GM12878 (cell line): Measurements from ENCODE around the gene NOP16. TPM values are rescaled to one million over a fixed set of nuclear protein-coding genes. Genes with fewer than 3 reads are reported as not detected.

Experiments used
- ATAC-seq: fragments of 200-7000 bp; cut with Tn5 transposase; 3 replicates; pipeline ENCODE4 v1.9.1; 2020; ENCODE audit warnings: mild to moderate bottlenecking, moderate library complexity
- BruUV-seq: library from RNA; stranded (reverse); fragments of 400-500 nt; replicated peaks from 2 replicates; lab custom pipeline; 2021; lab: Mats Ljungman, UMichigan
- CTCF ChIA-PET: fragments of 300-600 bp; sonication (Branson Sonifier 250); formaldehyde crosslinking; extraction: SDS; loops from one replicate; lab custom pipeline; 2021; ENCODE audit warnings: inconsistent platforms; lab: Yijun Ruan, JAX
- POLR2A ChIA-PET: fragments of 350-600 bp; formaldehyde crosslinking; extraction: SDS; loops from one replicate; lab custom pipeline; 2021; ENCODE audit warnings: inconsistent platforms; lab: Charles Lee
- RAD21 ChIA-PET: fragments of 300-600 bp; sonication (Branson Sonifier 250); formaldehyde crosslinking; loops from one replicate; lab custom pipeline; 2023; ENCODE audit warnings: antibody characterized with exemption; ENCODE audit not compliant: unreplicated experiment; lab: Charles Lee
- SMC1A ChIA-PET: fragments of 300-600 bp; sonication (Branson Sonifier 250); formaldehyde crosslinking; loops from one replicate; lab custom pipeline; 2023; ENCODE audit not compliant: unreplicated experiment, uncharacterized antibody; lab: Charles Lee
- DNase-seq: peaks from one replicate; pipeline ENCODE4 v3.0.0-alpha.2; 2011; ENCODE audit warnings: low read depth, low spot score
- FAIRE-seq: peaks from 3 replicates; lab custom pipeline; 2011; peaks lifted over from hg19 to GRCh38; lab: Jason Lieb, UNC
- H2AFZ ChIP-seq: 2 replicates; pipeline ENCODE4 v1.6.0; 2011; ENCODE audit warnings: low read depth, low read length, control low read depth; ENCODE audit not compliant: control insufficient read depth
- H3K27ac ChIP-seq: 2 replicates; pipeline ENCODE4 v1.5.1; 2011; ENCODE audit warnings: control low read depth; ENCODE audit not compliant: control insufficient read depth, insufficient read depth
- H3K27me3 ChIP-seq, 2 experiments: replicated peaks in 1 of 2; 2 replicates each; pipeline versions ENCODE4 v1.6.0 to v1.6.1; 2011; ENCODE audit warnings: low read length in 1 of 2; ENCODE audit not compliant: control insufficient read depth in 2 of 2, insufficient read depth in 2 of 2
- H3K36me3 ChIP-seq, 2 experiments: 2 replicates each; pipeline ENCODE4 v1.5.1; 2011; ENCODE audit warnings: low read length in 1 of 2; ENCODE audit not compliant: control insufficient read depth in 2 of 2, insufficient read depth in 2 of 2
- H3K4me1 ChIP-seq: 2 replicates; pipeline ENCODE4 v1.6.1; 2011; ENCODE audit warnings: mild to moderate bottlenecking, low read length, moderate library complexity, mixed read lengths; ENCODE audit not compliant: control insufficient read depth, insufficient read depth
- H3K4me2 ChIP-seq: 2 replicates; pipeline ENCODE4 v1.6.0; 2011; ENCODE audit warnings: control low read depth; ENCODE audit not compliant: control insufficient read depth, insufficient read depth
- H3K4me3 ChIP-seq: fragments of 200-600 bp; sonication (generic); 2 replicates; pipeline ENCODE4 v1.5.1; 2016
- H3K79me2 ChIP-seq: 2 replicates; pipeline ENCODE4 v1.6.0; 2011; ENCODE audit warnings: low read length; ENCODE audit not compliant: control insufficient read depth, insufficient read depth
- H3K9ac ChIP-seq: 2 replicates; pipeline ENCODE4 v1.8.0; 2011; ENCODE audit warnings: low read length, control low read depth, mixed read lengths; ENCODE audit not compliant: control insufficient read depth, insufficient read depth
- H3K9me3 ChIP-seq: replicated peaks from 3 replicates; pipeline ENCODE4 v1.5.1; 2011; ENCODE audit warnings: mild to moderate bottlenecking, low read length; ENCODE audit not compliant: control insufficient read depth, insufficient read depth
- H4K20me1 ChIP-seq: 2 replicates; pipeline ENCODE4 v1.6.0; 2011; ENCODE audit not compliant: control insufficient read depth, insufficient read depth
- EP300 ChIP-seq, 2 experiments: fragments of 150-350 bp in 1 of 2; IDR thresholded peaks; 2 replicates each; pipeline ENCODE4 v1.6.1; 2011 to 2012; ENCODE audit warnings: low read depth in 2 of 2, low read length in 2 of 2, borderline replicate concordance in 1 of 2, improper control_type of control experiment in 1 of 2, inconsistent platforms in 1 of 2; ENCODE audit not compliant: control insufficient read depth in 1 of 2
- GABPA ChIP-seq: IDR thresholded peaks from 2 replicates; pipeline ENCODE4 v1.6.1; 2014; ENCODE audit warnings: antibody characterized with exemption, low read depth, mild to moderate bottlenecking, inconsistent platforms
- MLLT1 ChIP-seq: fragments of 450-650 bp; IDR thresholded peaks from 2 replicates; pipeline ENCODE4 v1.6.1; 2016; ENCODE audit warnings: mild to moderate bottlenecking
- in situ Hi-C: fragments of 300-500 bp; cut with MboI; formaldehyde crosslinking; loops from 9 replicates; pipeline ENCODE4 v1.14.3; 2018; ENCODE audit warnings: mixed read lengths
- intact Hi-C: fragments of 100-400 bp; cut with micrococcal nuclease; formaldehyde crosslinking; loops from one replicate; pipeline ENCODE4 v1.14.2; 2022; ENCODE audit not compliant: unreplicated experiment
- microRNA counts: library from miRNA; unstranded; fragments of <30 nt; microRNA quantifications from one replicate; lab custom pipeline; 2016
- microRNA-seq: library from miRNA; unstranded; fragments of <30 nt; microRNA quantifications from one replicate; pipeline ENCODE4, GENCODE V29; 2018
- polyA plus RNA-seq, 11 experiments: library from polyadenylated mRNA; depleted of rRNA in 4 of 11; unstranded in 6 of 11; stranded (reverse) in 5 of 11; fragments of >200 nt; fragmentation: Nextera tagmentation in 4 of 11; fragmentation: Illumina TruSeq in 1 of 11; extraction: Ambion mirVana in 4 of 11; extraction: Trizol in 1 of 11; gene quantifications; 1 replicate in 1 of 11; 2 replicates in 10 of 11; pipeline versions ENCODE4 v1.2.1 to v1.2.3, GENCODE V29; 2011 to 2016; ENCODE audit warnings: inconsistent platforms in 2 of 11, missing spikeins in 2 of 11, low read depth in 1 of 11
- small RNA-seq: library from RNA; depleted of rRNA; stranded (forward); fragments of <200 nt; gene quantifications from one replicate; pipeline ENCODE3, GENCODE V24; 2014
- total RNA-seq, 4 experiments: library from RNA; depleted of rRNA in 3 of 4; stranded (reverse); fragments of >200 nt in 3 of 4; fragmentation: Illumina TruSeq in 1 of 4; extraction: Trizol in 1 of 4; gene quantifications; 2 replicates each; pipeline versions ENCODE4 v1.2.1 to v1.2.3, GENCODE V29; 2013 to 2021

Gene NOP16
- total and polyA plus RNA-seq, 10 of the 15 experiments (the other 5 are each of a cell fraction or from before 2014, with no cell fraction given): 50.3 to 276 (median 116) TPM

- H3K9ac ChIP-seq: no peak overlapping the region
- in situ Hi-C loops (no loop called here), intact Hi-C loops (no loop called here)
- H3K4me2 ChIP-seq: no peak overlapping the region
- FAIRE-seq (no peak), ATAC-seq (no peak), DNase-seq (no peak)
- POLR2A ChIA-PET: interaction anchor here (1.0 kb wide), 1 partner anchor 10 kb away, joined by 3 read pairs; no protein-coding TSS in a partner anchor
- H3K27me3 ChIP-seq: no peaks in the 10 kb centered on the region
- SMC1A ChIA-PET: no interaction called here
- H3K9me3 ChIP-seq: no peaks in the 10 kb centered on the region; the same call in 2 of the 3 replicates
- H3K27ac ChIP-seq: no peak overlapping the region
- H3K36me3 ChIP-seq: no peaks in the 10 kb centered on the region
- no peaks in the 10 kb centered on the region for H4K20me1 ChIP-seq
- no peaks in the 10 kb centered on the region for H3K4me1 ChIP-seq
- no peaks in the 10 kb centered on the region for H3K79me2 ChIP-seq
- TF ChIP-seq MLLT1 (no peak), GABPA (no peak), EP300 (IDR thresholded peaks at IDR 0.05; ENCODE audit: borderline replicate concordance in 1 of 2, control insufficient read depth in 1 of 2, low read depth in 2 of 2, low read length in 2 of 2) (no peak)
- RAD21 ChIA-PET: no interaction called here
- no peak overlapping the region for H2AFZ ChIP-seq
- CTCF ChIA-PET: interaction anchor here (0.8 kb wide), 1 partner anchor 57 kb away, joined by 3 read pairs; no protein-coding TSS in a partner anchor
- no peak overlapping the region for H3K4me3 ChIP-seq
- no TSS peak for BruUV-seq
These were observed 54.2 kb downstream of the NOP16 start for GRCh38 chr5:176334031-176334770.

MicroRNAs encoded within 50 kb of the gene (microRNA counts, 767-probe panel; counts per million panel counts)
- microRNA hsa-miR-1271-5p (lab: Ali Mortazavi, UCI): 55.3 counts per million

Small RNA genes lying within 50 kb of the gene (microRNA-seq; reads per million reads assigned to microRNA genes)
- gene MIR1271: 9.6 reads per million, percentile 43 among the genes with 10 or more reads in this experiment

Small RNA genes lying within 50 kb of the gene (small RNA-seq; reads per million reads assigned to genes)
- 31.8 reads per million, percentile 98 among the genes with 10 or more reads in this experiment for gene MIR1271

Other genes with a start within 250 kb of the NOP16 start
Only the 7 nearest of the 11 such genes appear.
- gene SIMC1, start 150.2 kb downstream of the NOP16 start, total RNA-seq (2014; rRNA removed): 11.1 TPM in 2 replicates
- gene SIMC1, start 150.2 kb downstream of the NOP16 start, total RNA-seq (2014; rRNA removed; fragmentation: Illumina TruSeq; extraction: Trizol): 9.9 and 11.4 TPM in 2 replicates
- 15.6 and 15.9 TPM in 2 replicates for gene SIMC1, start 150.2 kb downstream of the NOP16 start, total RNA-seq (2021)
- 4.1 and 6.0 TPM in 2 replicates for gene SIMC1, start 150.2 kb downstream of the NOP16 start, polyA plus RNA-seq (2011; rRNA removed)
- 16.5 and 19.2 TPM in 2 replicates for gene SIMC1, start 150.2 kb downstream of the NOP16 start, polyA plus RNA-seq (2014; fragmentation: Illumina TruSeq; extraction: Trizol)
- 1 to 10 TPM; 3.0 to 6.2 TPM for gene SIMC1, start 150.2 kb downstream of the NOP16 start, polyA plus RNA-seq (2014; fragmentation: Nextera tagmentation; extraction: Ambion mirVana)
- 8.9 and 9.6 TPM in 2 replicates for gene SIMC1, start 150.2 kb downstream of the NOP16 start, polyA plus RNA-seq (2014; rRNA removed)
- gene SIMC1, start 150.2 kb downstream of the NOP16 start, polyA plus RNA-seq (2016; fragmentation: Nextera tagmentation; extraction: Ambion mirVana): 10 to 100 TPM; 10.9 to 13.6 TPM
- gene KIAA1191, start 26.8 kb downstream of the NOP16 start, total RNA-seq (2014; rRNA removed): 38.6 and 41.0 TPM in 2 replicates
- 26.3 and 27.9 TPM in 2 replicates for gene KIAA1191, start 26.8 kb downstream of the NOP16 start, total RNA-seq (2014; rRNA removed; fragmentation: Illumina TruSeq; extraction: Trizol)
- gene KIAA1191, start 26.8 kb downstream of the NOP16 start, total RNA-seq (2021): 35.6 and 35.7 TPM in 2 replicates
- gene KIAA1191, start 26.8 kb downstream of the NOP16 start, polyA plus RNA-seq (2011; rRNA removed): 42.1 and 58.2 TPM in 2 replicates
- gene KIAA1191, start 26.8 kb downstream of the NOP16 start, polyA plus RNA-seq (2014; fragmentation: Illumina TruSeq; extraction: Trizol): 45.5 and 47.1 TPM in 2 replicates
- 10 to 100 TPM; 14.9 to 16.3 TPM for gene KIAA1191, start 26.8 kb downstream of the NOP16 start, polyA plus RNA-seq (2014; fragmentation: Nextera tagmentation; extraction: Ambion mirVana)
- 36.3 and 37.8 TPM in 2 replicates for gene KIAA1191, start 26.8 kb downstream of the NOP16 start, polyA plus RNA-seq (2014; rRNA removed)
- gene KIAA1191, start 26.8 kb downstream of the NOP16 start, polyA plus RNA-seq (2016; fragmentation: Nextera tagmentation; extraction: Ambion mirVana): 10 to 100 TPM; 19.4 to 20.5 TPM
- 3.4 and 3.6 TPM in 2 replicates for gene ARL10, start 23.1 kb downstream of the NOP16 start, total RNA-seq (2014; rRNA removed)
- gene ARL10, start 23.1 kb downstream of the NOP16 start, total RNA-seq (2014; rRNA removed; fragmentation: Illumina TruSeq; extraction: Trizol): 1.7 and 1.8 TPM in 2 replicates
- gene ARL10, start 23.1 kb downstream of the NOP16 start, total RNA-seq (2021): 6.4 and 7.2 TPM in 2 replicates
- gene ARL10, start 23.1 kb downstream of the NOP16 start, polyA plus RNA-seq (2011; rRNA removed): 3.2 and 4.0 TPM in 2 replicates
- 3.0 and 3.8 TPM in 2 replicates for gene ARL10, start 23.1 kb downstream of the NOP16 start, polyA plus RNA-seq (2014; fragmentation: Illumina TruSeq; extraction: Trizol)
- under 1 TPM; 0.44 to 0.69 TPM for gene ARL10, start 23.1 kb downstream of the NOP16 start, polyA plus RNA-seq (2014; fragmentation: Nextera tagmentation; extraction: Ambion mirVana)
- gene ARL10, start 23.1 kb downstream of the NOP16 start, polyA plus RNA-seq (2014; rRNA removed): 4.6 and 5.4 TPM in 2 replicates
- 1 to 10 TPM; 1.0 to 1.3 TPM for gene ARL10, start 23.1 kb downstream of the NOP16 start, polyA plus RNA-seq (2016; fragmentation: Nextera tagmentation; extraction: Ambion mirVana)
- 314 and 348 TPM in 2 replicates for gene HIGD2A, start 153 bp upstream of the NOP16 start, total RNA-seq (2014; rRNA removed)
- gene HIGD2A, start 153 bp upstream of the NOP16 start, total RNA-seq (2014; rRNA removed; fragmentation: Illumina TruSeq; extraction: Trizol): 153 and 159 TPM in 2 replicates
- 160 and 170 TPM in 2 replicates for gene HIGD2A, start 153 bp upstream of the NOP16 start, total RNA-seq (2021)
- gene HIGD2A, start 153 bp upstream of the NOP16 start, polyA plus RNA-seq (2011; rRNA removed): 113 and 155 TPM in 2 replicates
- 61.4 and 152 TPM in 2 replicates for gene HIGD2A, start 153 bp upstream of the NOP16 start, polyA plus RNA-seq (2014; fragmentation: Illumina TruSeq; extraction: Trizol)
- 100 to 1,000 TPM; 196 to 327 TPM for gene HIGD2A, start 153 bp upstream of the NOP16 start, polyA plus RNA-seq (2014; fragmentation: Nextera tagmentation; extraction: Ambion mirVana)
- gene HIGD2A, start 153 bp upstream of the NOP16 start, polyA plus RNA-seq (2014; rRNA removed): 343 and 345 TPM in 2 replicates
- gene HIGD2A, start 153 bp upstream of the NOP16 start, polyA plus RNA-seq (2016; fragmentation: Nextera tagmentation; extraction: Ambion mirVana): 100 to 1,000 TPM; 191 to 218 TPM
- 48.0 and 52.8 TPM in 2 replicates for gene CLTB, start 27.9 kb upstream of the NOP16 start, total RNA-seq (2014; rRNA removed)
- gene CLTB, start 27.9 kb upstream of the NOP16 start, total RNA-seq (2014; rRNA removed; fragmentation: Illumina TruSeq; extraction: Trizol): 21.1 and 22.4 TPM in 2 replicates
- gene CLTB, start 27.9 kb upstream of the NOP16 start, total RNA-seq (2021): 46.5 and 51.0 TPM in 2 replicates
- 19.0 and 28.7 TPM in 2 replicates for gene CLTB, start 27.9 kb upstream of the NOP16 start, polyA plus RNA-seq (2011; rRNA removed)
- 4.5 and 18.4 TPM in 2 replicates for gene CLTB, start 27.9 kb upstream of the NOP16 start, polyA plus RNA-seq (2014; fragmentation: Illumina TruSeq; extraction: Trizol)
- gene CLTB, start 27.9 kb upstream of the NOP16 start, polyA plus RNA-seq (2014; fragmentation: Nextera tagmentation; extraction: Ambion mirVana): 1 to 10 TPM; 1.6 to 4.4 TPM
- gene CLTB, start 27.9 kb upstream of the NOP16 start, polyA plus RNA-seq (2014; rRNA removed): 51.5 and 52.7 TPM in 2 replicates
- gene CLTB, start 27.9 kb upstream of the NOP16 start, polyA plus RNA-seq (2016; fragmentation: Nextera tagmentation; extraction: Ambion mirVana): 10 to 100 TPM; 45.1 to 50.2 TPM
- 35.1 and 35.8 TPM in 2 replicates for gene FAF2, start 59.8 kb upstream of the NOP16 start, total RNA-seq (2014; rRNA removed)
- gene FAF2, start 59.8 kb upstream of the NOP16 start, total RNA-seq (2014; rRNA removed; fragmentation: Illumina TruSeq; extraction: Trizol): 34.6 and 35.4 TPM in 2 replicates
- 33.7 and 34.8 TPM in 2 replicates for gene FAF2, start 59.8 kb upstream of the NOP16 start, total RNA-seq (2021)
- gene FAF2, start 59.8 kb upstream of the NOP16 start, polyA plus RNA-seq (2011; rRNA removed): 34.1 and 37.6 TPM in 2 replicates
- 41.7 and 43.5 TPM in 2 replicates for gene FAF2, start 59.8 kb upstream of the NOP16 start, polyA plus RNA-seq (2014; fragmentation: Illumina TruSeq; extraction: Trizol)
- 10 to 100 TPM; 19.0 to 20.7 TPM for gene FAF2, start 59.8 kb upstream of the NOP16 start, polyA plus RNA-seq (2014; fragmentation: Nextera tagmentation; extraction: Ambion mirVana)
- 29.3 and 30.8 TPM in 2 replicates for gene FAF2, start 59.8 kb upstream of the NOP16 start, polyA plus RNA-seq (2014; rRNA removed)
- gene FAF2, start 59.8 kb upstream of the NOP16 start, polyA plus RNA-seq (2016; fragmentation: Nextera tagmentation; extraction: Ambion mirVana): 10 to 100 TPM; 39.2 to 45.1 TPM
- 8.8 and 9.4 TPM in 2 replicates for gene RNF44, start 148.8 kb upstream of the NOP16 start, total RNA-seq (2014; rRNA removed)
- 5.7 and 5.8 TPM in 2 replicates for gene RNF44, start 148.8 kb upstream of the NOP16 start, total RNA-seq (2014; rRNA removed; fragmentation: Illumina TruSeq; extraction: Trizol)
- gene RNF44, start 148.8 kb upstream of the NOP16 start, total RNA-seq (2021): 46.5 and 51.9 TPM in 2 replicates
- gene RNF44, start 148.8 kb upstream of the NOP16 start, polyA plus RNA-seq (2011; rRNA removed): 5.1 and 8.8 TPM in 2 replicates
- gene RNF44, start 148.8 kb upstream of the NOP16 start, polyA plus RNA-seq (2014; fragmentation: Illumina TruSeq; extraction: Trizol): 5.2 and 10.4 TPM in 2 replicates
- gene RNF44, start 148.8 kb upstream of the NOP16 start, polyA plus RNA-seq (2014; fragmentation: Nextera tagmentation; extraction: Ambion mirVana): 1 to 10 TPM; 1.7 to 3.5 TPM
- gene RNF44, start 148.8 kb upstream of the NOP16 start, polyA plus RNA-seq (2014; rRNA removed): 31.9 and 35.0 TPM in 2 replicates
- gene RNF44, start 148.8 kb upstream of the NOP16 start, polyA plus RNA-seq (2016; fragmentation: Nextera tagmentation; extraction: Ambion mirVana): 1 to 10 TPM; 6.4 to 7.1 TPM